HG02970 (cell line): ENCODE measurements around the gene F9.

Experiments used
- ATAC-seq: cut with Tn5 transposase; IDR thresholded peaks from one replicate; pipeline ENCODE4 v1.9.1; 2021; ENCODE audit warnings: mild to moderate bottlenecking, moderate library complexity, moderate number of reproducible peaks; ENCODE audit not compliant: unreplicated experiment, low FRiP score

The F9 gene

DNA sequence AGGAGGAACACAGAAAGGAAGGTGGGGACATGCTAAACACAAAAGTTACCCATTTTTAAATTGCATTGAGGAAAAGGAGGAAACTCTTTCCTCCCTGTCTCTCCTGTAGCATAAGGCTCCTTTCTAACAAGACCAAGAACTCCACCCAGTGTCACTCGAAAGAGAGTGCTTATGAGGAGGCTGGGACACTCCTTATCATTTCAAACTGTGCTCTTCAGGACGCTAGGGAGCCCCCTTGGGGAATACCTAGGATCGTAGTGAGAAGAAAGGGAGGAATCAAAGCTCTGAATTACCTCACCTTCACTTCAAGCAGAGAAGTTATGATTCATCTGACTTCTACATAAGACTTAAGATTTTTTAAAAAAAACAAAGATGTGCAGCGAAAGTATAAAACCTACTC is 65.5 kb downstream of the F9 start:
- ATAC-seq, result no peak

DNA sequence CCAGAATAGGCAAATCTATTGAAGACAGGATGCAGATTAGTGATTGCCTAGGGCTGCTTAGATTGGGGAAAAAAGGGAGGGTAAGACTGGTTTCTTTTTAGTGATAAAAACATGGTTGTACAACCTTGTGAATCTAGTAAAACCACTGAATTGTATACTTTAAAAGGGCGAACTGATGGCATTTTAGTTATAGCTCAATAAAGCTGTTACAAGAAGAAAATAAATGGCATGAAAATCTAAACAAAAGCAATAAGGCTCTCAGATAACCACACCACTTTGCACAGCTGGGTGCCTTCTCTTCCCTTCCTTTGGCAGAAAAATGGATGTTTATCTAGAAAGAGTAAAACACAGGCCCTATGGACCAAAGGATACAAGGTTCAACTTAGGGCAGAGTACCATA is 69.6 kb downstream of the F9 start:
- no peak for ATAC-seq
